Measurements from ENCODE around the gene SLFN11. TPM values are rescaled to one million over a fixed set of nuclear protein-coding genes. Genes with fewer than 3 reads are reported as not detected.
"Not testable (repeated sequence)": the region's sequence is repeated elsewhere in the genome, so short reads cannot be mapped to it uniquely, and the experiment has no call there.

Gene SLFN11
- total RNA-seq, 1 donor from 2014 or later = 12.3 TPM

- no peak for DNase-seq (ENCODE audit: low spot score)
Observed at GRCh38 chr17:35361027-35361426, 12.4 kb downstream of the SLFN11 start.

DNA sequence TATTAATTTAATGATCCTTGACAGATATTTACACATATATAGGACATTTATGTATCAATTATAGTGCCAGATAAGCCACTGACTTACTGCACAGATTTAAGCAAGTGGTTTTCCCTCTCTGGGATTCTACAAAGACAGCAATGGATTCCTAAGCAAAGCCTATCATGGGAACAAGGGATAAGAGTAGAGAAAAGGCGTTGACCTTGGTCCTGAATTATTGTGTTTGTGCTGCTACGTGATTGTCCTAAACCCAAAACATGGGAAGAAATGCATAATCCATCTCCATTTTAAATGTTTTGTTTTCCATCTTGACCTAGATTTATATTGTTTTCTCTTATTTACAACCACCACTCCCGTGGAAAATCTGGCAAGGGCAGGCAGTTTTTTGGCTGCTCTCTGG is 14.0 kb downstream of the SLFN11 start:
- DNase-seq (ENCODE audit: low spot score) = no peak

DNA sequence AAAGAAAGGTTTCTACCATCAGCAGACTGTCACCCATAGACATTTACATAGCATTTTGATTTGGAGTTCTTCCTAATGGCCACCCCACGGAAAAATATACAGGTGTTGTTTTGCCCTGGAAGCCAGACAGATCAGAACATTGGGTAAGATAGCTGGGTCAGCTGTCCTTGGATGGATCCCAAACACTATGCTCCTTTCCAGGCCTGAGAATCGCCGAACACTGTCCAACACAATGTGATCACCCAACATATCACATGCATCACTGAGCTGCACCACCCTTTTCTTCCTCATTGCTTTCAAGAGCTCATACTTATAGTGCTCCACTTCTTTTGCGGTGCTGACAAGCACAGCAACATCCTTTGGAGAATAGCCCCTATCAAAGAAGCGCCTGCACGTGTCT is 21.1 kb downstream of the SLFN11 start:
- no peak for DNase-seq (ENCODE audit: low spot score)

GRCh38 chr17:35350493-35350892 is 22.9 kb downstream of the SLFN11 start:
- no peak for DNase-seq (ENCODE audit: low spot score)

DNA sequence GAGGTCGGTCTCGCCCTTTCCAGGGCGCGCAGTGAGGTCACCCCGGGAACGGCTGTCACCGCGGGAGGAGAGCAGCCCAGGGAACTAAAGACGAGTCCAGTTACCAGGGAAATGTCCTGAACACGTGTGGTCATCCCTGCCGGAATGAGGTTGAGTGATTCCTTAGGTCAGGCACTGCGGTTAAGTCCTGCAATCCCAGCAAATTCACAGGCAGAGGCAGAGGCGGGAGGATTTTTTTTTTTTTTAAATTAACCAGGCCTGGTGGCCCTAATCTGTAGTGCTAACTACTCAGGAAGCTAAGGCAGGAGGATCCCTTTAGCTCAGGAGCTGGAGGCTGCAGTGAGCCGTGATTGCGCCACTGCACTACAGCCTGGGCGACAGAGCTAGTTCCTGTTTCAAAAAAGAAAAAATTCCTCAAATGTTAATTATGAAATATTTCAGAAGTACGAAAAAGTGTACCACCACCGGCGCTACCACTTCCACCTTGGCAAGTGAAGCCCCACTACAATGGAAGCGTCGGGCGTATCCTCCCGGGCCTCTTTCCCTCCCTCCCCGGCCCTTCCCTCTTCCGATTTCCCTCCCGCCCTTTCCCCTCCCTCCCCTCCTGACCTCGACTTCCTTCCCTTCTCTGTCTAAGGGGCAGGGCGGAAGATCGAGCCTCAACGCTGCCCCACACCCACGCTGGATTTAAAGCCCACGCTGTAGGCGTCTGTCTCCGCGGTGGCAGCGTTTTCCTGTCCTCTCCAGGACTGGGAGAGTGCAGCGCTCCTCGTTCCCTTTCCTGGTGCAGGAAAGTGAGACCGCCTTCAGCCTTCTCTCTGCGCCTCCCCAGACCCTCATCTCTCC is 27.3 kb downstream of the SLFN11 start:
- DNase-seq (ENCODE audit: low spot score) = peak; percentile 61

DNA sequence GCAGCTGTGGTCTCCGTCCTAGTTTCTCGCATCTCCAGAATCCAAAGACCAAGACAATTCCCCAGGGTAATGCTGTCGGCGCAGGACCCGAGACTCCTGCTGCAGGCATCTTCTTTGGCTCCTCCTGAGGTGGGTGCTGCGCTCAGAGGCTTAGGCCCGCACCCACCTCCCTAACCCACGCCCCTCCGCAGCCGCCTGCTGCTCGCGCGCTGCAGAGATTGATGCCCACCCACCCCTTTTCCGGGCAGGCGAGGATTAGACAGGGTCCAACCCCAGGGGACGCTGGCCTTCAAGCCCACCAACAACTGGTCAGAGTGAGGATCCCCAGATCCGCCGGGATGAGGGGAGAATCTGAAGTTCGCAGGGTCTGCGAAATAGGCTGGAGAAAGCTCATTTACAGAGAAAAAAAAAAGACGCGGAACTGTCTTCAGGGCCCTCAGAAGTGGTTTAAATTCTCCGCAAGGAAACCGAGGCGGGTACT is 27.9 kb downstream of the SLFN11 start:
- DNase-seq (ENCODE audit: low spot score) = no peak

DNA sequence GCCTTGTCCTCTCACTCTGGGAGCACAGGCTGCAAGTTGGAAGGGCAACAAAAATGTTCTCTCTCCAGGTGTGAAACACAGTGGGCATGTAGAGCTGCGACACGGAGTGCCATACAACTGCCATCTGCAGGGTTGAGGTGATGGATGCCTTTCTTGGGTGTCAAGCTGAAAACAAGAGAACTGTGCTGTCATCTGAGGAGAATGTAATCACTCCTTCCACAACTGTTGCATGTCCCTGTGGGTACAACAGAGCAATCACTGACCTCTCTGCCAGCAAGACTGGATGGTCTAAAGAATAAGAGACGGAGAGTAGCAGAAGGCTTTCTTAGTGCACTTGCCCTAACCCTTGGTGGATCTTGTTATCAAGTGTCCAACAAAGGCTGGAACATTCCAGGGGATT is 29.2 kb downstream of the SLFN11 start:
- DNase-seq (ENCODE audit: low spot score) = no peak

DNA sequence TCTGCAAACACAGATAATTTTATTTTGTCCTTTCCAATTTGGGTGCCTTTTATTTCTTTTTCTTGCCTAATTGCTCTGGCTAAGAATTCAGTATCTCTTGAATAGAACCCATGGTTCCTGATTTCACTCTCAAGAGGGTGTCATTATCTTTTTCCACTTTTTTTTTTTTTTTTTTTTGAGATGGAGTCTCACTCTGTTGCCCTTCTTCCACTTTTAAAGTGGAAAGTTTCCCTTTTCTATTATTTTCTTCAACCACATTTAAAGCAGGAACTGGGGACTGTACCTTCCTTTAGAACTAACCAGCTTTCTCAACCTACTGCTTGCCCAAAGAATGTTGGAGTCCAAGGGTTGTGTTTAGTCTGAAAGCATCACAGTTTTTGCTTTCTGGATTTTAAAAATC is 31.1 kb downstream of the SLFN11 start:
- no peak for DNase-seq (ENCODE audit: low spot score)

- no peak for DNase-seq (ENCODE audit: low spot score)
Observed at GRCh38 chr17:35341411-35341992, 31.9 kb downstream of the SLFN11 start.

GRCh38 chr17:35338230-35338629 is 35.2 kb downstream of the SLFN11 start:
- DNase-seq (ENCODE audit: low spot score) = no peak

DNA sequence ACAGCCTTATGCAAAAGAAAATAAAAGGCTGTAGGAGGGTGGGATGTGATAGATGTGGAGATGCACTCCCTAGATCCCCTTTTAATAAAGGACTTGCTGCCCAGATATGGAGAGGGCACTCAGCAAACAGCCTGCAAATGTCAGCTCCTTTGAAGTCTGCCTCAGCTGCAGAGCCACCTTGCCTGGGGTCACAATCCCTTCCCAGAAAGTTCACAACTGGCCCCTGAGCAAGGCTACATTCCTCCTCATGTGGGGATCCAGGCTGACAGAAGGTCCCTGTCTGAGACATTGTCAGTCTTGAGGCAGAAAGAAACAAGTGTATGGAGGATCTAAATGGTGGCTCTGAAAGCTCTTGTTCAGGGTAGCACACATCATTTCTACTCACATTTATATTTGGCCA is 36.1 kb downstream of the SLFN11 start:
- no peak for DNase-seq (ENCODE audit: low spot score)

GRCh38 chr17:35333578-35333977 is 39.8 kb downstream of the SLFN11 start:
- DNase-seq (ENCODE audit: low spot score) = not testable (repeated sequence)

- no peak for DNase-seq (ENCODE audit: low spot score)
Observed at GRCh38 chr17:35322749-35323148, 50.7 kb downstream of the SLFN11 start.

GRCh38 chr17:35315971-35316370 is 57.5 kb downstream of the SLFN11 start:
- no peak for DNase-seq (ENCODE audit: low spot score)

GRCh38 chr17:35315283-35315682 is 58.1 kb downstream of the SLFN11 start:
- no peak for DNase-seq (ENCODE audit: low spot score)

DNA sequence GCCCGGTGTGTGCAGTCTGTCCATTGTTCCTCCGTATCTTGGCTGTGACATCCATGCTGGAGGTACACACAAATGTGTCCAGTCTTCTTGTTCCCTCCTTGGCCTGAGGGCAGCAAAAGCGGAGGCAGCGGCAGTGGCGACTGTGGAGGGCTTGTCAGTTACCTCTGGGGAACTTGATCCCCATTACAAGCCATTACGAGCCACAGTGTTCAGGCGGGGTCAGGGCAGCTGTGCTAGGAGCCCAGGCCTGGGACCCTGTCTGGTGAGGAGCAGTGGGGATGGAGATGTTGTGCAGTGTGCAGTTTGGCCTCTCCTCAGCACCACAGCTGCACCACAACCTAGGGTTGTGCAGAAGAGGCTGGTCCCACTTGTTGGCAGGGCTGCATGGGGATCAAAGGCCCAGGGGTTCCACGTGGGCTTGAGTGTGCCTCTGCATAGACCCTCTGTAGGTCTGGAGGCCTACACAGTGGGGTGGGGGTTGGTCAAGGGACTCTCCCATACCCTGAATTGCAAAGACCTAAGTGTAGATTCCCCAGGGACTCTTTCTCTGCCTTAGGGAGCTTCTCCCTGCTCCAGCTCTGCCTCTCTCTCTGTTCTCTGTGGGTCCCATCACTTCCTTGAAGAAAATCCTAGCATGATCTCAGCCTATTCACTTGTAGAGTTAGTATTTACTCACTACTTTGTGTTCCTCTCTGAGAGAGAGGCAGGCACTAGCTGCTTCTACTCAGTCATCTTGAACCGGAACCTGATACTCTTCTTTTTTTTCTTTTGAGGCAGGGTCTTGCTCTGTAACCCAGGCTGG is 58.8 kb downstream of the SLFN11 start:
- DNase-seq (ENCODE audit: low spot score) = no peak

DNA sequence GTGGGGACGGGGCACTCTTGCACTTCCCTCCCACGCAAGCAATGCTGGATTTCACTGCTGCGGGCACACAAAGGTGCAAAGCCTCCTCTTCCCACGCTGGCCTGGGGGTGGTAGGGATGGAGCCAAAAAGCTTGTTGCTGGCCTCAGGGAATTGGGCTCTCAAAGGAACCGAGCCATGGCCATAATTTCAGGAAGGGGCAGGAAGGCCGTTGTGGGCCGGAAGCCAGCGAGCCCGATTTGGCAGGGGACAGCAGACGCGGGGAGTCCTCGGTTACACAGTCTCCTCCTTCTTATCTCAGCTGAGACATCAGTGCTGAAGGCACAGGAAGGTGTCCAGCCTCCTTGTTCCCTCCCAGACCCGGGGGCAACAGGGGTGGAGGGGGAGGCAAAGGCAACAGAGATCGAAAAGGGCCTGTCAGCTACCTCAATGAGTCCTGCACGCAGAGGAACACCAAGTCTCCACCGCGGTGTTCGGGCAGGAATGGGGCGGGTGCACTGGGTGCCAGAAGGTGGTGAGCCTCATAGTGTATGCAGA is 59.5 kb downstream of the SLFN11 start:
- DNase-seq (ENCODE audit: low spot score) = no peak

DNA sequence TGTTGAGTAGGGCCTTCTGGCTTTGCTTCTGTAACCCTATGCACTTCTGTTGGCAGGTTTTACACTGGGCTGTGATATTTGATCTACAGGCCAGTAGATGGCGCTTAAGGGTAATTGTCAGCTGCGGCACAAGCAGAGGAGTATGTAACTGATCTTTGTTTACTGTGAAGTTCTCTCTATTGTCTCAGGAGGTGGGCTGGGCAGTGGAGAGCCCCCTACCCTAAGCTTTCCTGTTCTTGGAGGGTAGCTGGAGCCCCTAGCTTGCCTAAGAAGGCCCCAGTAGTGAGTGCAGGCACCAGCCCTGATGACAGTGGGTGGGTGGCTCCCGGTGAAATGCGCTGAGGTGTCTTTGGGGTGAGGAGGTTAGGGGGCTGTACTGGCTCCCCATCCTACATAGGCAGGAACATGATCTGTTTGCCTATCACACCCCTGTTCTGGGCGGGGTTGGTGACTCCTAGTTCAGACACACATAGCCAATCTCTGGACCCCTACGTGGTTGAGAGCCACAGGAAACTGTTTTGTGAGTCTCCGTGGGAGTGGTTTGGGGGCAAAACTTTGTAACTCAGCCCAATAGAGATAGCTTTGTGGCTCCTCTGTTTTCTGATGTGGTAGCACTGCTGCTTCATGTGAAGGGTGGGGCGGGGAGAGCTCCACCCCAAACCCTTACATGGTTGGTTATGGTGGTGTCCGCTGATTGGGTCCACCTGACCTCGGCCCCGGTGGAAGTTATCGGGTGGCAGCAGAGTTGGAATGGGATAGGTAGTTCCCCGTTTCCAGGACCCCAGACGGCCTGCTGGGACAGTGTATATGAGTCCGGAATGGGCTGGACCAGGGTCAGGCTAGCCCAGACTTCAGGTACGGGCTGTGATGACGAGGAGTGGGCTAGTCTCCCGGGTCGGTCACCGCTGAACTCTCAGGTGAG is 60.4 kb downstream of the SLFN11 start:
- DNase-seq (ENCODE audit: low spot score) = peak; percentile 64

DNA sequence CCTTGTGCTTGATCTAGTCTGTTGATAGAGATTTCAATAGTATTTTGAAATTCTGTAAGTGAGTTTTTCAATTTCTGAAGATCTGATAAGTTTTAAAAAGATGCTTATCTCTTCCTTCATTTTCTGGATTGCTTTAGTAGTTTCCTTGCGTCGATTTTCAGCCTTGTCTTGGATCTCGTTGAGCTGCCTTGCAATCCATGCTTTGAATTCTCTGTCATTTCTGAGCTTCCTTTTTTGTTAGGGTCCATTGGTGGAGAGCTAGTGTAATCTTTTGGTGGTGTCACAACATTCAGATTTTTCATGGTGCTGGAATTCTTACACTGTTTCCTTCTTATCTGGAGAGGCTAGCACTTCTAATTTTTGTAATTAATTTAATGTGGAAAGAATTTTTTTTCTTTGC is 61.1 kb downstream of the SLFN11 start:
- no peak for DNase-seq (ENCODE audit: low spot score)

- DNase-seq (ENCODE audit: low spot score) = not testable (repeated sequence)
Observed at GRCh38 chr17:35309345-35309744, 64.1 kb downstream of the SLFN11 start.

Measured in mucosa of gallbladder (tissue), 1 donor.